ENCODE data around the gene HYAL1. TPM values are rescaled to one million over a fixed set of nuclear protein-coding genes. Genes with fewer than 3 reads are reported as not detected.

Gene HYAL1
- total and polyA plus RNA-seq, 2 donors, result 2.5 to 7.0 TPM

DNA sequence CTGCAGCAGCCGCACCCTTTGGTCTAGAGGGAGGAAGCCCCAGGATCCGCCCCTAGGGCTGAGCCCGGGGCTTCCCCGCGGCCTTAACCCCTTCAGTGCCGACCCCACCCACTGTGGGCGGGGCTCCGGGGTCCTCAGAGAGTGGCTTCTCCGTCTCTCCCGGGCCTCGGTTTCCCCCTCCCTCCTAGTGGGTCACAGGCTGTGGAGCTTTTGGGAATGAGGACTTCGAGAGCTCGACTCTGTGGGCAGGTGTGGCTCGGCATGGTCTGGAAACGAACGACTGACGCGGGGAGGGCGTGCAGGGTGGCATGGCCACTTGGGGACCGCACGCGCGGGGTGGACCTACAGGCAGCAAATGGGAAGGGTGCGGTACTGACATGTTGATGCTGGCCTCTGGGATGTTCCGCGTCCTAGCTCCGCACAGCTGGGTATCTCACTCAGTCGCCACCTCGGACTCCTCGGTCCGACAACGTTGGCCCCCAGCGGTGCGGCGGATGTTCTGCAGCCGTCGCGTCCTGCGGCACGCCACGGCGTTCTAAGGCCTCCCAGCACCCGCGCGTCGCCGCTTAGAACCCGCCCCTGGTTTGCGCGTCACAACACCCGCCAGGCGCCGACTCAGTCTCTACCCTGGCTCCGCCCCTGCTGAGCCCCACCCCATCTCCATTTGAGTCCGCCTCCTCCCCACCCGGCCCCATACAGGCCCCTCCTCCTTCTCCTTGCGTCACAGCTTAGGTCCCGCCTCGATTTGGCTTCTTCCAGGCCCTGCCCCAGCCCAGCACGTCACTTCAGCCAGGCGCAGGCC is 4.3 kb downstream of the HYAL1 start, which contains the start of the genes HYAL3 and NAA80:
Gene HYAL3, minus strand, starts transcription at position 570 of the 802 bp plus-strand sequence. CDS start 3,803 bp downstream, outside the sequence.
Gene NAA80, minus strand, starts transcription at position 570 of the 802 bp plus-strand sequence. CDS start 1,942 bp downstream, outside the sequence.
- peak; percentile 98 for DNase-seq (ENCODE audit: extremely low spot score)
- WGBS, result under 1% methylated on average over 61 of the region's 61 CpGs
- Histone ChIP-seq H3K27ac (ENCODE audit: low read depth) (peak within 1 kb of the TSS; percentile 82), H3K4me3 (ENCODE audit: low read depth, low read length) (peak within 1 kb of the TSS; percentile 52), H3K36me3 (ENCODE audit: insufficient read depth) (no peaks in the 10 kb centered on the region), H3K4me1 (ENCODE audit: insufficient read depth) (no peaks in the 10 kb centered on the region)

DNA sequence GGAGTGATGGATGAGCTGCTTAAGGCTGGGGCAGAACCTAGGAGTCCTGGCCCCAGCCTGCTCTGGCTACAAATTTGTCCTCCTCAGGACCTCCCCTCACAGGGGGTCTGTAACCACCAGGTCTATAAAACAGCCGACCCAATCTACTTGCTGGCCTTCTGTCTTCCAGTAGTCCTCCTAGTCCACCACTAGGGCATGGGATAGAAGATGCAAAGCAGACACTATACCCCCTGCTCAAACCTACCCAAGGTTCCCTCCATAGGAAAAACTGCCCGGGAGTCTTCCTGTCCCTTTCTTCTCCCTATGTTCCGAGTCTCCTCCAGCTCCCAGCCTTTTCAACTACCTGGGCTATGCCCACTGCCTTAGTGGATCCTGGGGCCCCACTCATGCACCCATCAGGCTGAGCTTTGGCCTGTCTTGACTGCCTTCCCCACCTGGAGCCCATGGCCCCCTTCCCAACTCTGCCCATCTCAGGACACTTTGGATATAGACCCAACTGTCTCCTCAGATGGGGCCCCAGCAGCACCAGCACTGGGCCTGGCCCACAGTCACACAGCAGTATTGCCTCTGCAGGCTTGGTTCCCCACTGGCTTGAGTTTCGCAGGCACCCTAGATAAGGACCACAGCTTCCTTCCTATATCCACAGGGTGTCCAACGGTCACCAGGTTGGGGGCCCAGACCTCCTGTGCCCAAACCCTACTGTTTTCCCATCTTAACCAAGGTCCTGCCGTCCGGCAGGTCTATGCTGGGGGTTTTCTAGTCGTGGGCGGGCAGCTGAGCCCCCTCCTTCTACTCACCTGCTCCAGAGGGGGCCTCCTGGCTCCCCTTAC is 5.3 kb downstream of the HYAL1 start:
- DNase-seq (ENCODE audit: extremely low spot score), result no peak

DNA sequence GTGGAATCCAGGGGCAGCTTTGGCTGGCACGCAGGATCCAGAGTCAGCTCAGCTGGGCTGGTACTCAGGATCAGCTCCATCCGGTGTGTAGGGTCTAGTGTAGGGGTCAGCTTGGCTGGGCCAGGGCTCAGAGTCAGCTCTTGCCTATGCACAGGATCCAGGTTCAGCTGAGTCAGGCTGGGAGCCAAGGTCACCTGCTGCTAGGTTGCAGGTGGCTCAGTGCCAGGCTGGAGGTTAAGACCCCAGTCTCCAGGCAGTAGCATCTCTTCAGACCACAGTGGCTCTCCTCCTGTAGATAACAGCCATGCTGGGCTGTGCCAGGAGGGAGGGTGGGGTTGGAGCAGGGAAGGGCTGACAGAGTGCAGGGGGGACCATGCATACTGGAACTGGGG is 6.0 kb downstream of the HYAL1 start:
- H3K4me1 ChIP-seq (ENCODE audit: insufficient read depth), result no peaks in the 10 kb centered on the region
- 87% methylated on average over 2 of the region's 2 CpGs for WGBS
- no peak for DNase-seq (ENCODE audit: extremely low spot score)

More for the DNA sequence above, 5.3 kb downstream of the HYAL1 start:
- peak overlapping the region; percentile 52 for H3K4me3 ChIP-seq (ENCODE audit: low read depth, low read length)
- peak overlapping the region; percentile 82 for H3K27ac ChIP-seq (ENCODE audit: low read depth)
- H3K36me3 ChIP-seq (ENCODE audit: insufficient read depth), result no peaks in the 10 kb centered on the region
- H3K4me1 ChIP-seq (ENCODE audit: insufficient read depth), result no peaks in the 10 kb centered on the region
- 45% methylated on average over 9 of the region's 9 CpGs for WGBS

DNA sequence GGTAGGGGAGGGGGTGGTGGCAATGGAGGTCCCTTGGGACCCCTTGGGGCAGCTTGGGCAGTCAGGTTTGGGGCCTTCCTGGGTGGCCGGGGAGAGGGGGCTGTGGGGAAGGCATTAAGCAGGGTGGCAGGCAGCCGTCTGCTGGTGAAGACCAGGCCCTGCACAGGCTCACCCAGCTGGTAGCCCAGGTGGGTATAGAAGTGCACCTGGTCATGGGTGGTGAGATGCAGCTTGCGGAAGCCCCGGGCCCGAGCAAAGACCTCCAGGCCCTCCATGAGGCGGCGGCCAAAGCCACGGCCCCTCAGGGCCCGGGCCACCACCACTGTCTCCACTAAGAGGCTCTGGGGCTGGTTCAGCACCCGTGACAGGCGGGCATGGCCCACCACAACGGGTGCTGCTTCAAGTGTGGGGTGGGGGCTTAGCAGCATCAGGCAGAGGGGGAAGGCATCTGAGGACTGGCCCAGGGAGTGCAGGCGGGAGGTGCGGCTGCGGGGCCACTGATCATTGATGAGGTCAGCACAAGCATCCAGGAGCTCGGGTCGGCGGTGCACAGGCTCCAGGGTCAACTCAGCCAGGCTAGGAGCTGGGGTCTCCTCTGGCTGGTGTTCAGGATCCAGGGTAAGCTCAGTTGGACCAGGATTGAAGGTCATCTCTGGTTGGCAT is 6.5 kb downstream of the HYAL1 start:
- no peak overlapping the region for H3K4me3 ChIP-seq (ENCODE audit: low read depth, low read length)
- no peaks in the 10 kb centered on the region for H3K4me1 ChIP-seq (ENCODE audit: insufficient read depth)
- DNase-seq (ENCODE audit: extremely low spot score), result no peak
- H3K36me3 ChIP-seq (ENCODE audit: insufficient read depth), result no peaks in the 10 kb centered on the region
- 92% methylated on average over 18 of the region's 18 CpGs for WGBS
- H3K27ac ChIP-seq (ENCODE audit: low read depth), result no peak overlapping the region

More for the DNA sequence above, 6.0 kb downstream of the HYAL1 start:
- no peaks in the 10 kb centered on the region for H3K36me3 ChIP-seq (ENCODE audit: insufficient read depth)
- no peak overlapping the region for H3K4me3 ChIP-seq (ENCODE audit: low read depth, low read length)
- no peak overlapping the region for H3K27ac ChIP-seq (ENCODE audit: low read depth)

GRCh38 chr3:50295553-50296431 is 7.6 kb downstream of the HYAL1 start:
- 83% methylated on average over 8 of the region's 8 CpGs for WGBS
- Histone ChIP-seq H3K4me3 (ENCODE audit: low read depth, low read length) (no peak overlapping the region), H3K4me1 (ENCODE audit: insufficient read depth) (no peaks in the 10 kb centered on the region), H3K36me3 (ENCODE audit: insufficient read depth) (no peaks in the 10 kb centered on the region), H3K27ac (ENCODE audit: low read depth) (no peak overlapping the region)
- DNase-seq (ENCODE audit: extremely low spot score), result no peak

- H3K4me3 ChIP-seq (ENCODE audit: low read depth, low read length), result no peak overlapping the region
- 89% methylated on average over 22 of the region's 22 CpGs for WGBS
- H3K27ac ChIP-seq (ENCODE audit: low read depth), result no peak overlapping the region
- no peaks in the 10 kb centered on the region for H3K4me1 ChIP-seq (ENCODE audit: insufficient read depth)
- no peaks in the 10 kb centered on the region for H3K36me3 ChIP-seq (ENCODE audit: insufficient read depth)
- no peak for DNase-seq (ENCODE audit: extremely low spot score)
These were observed 8.6 kb downstream of the HYAL1 start for GRCh38 chr3:50294492-50295403.

DNA sequence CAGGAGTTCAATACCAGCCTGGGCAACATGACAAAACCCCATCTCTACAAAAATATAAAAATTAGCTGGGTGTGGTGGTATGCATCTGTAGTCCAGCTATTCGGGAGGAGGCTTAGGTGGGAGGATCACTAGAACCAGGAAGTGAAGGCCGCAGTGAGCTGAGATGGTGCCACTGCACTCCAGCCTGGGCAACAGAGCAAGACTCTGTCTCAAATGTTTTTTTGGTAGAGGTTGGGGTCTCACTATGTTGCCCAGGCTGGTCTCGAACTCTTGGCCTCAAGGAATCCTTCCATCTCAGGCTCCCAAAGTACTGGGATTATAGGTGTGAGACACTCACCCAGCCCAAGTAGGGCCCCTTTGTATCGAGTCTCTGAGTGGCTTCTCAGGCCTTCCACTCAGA is 9.3 kb downstream of the HYAL1 start:
- WGBS, result 88% methylated on average over 4 of the region's 4 CpGs
- DNase-seq (ENCODE audit: extremely low spot score), result no peak
- no peaks in the 10 kb centered on the region for H3K36me3 ChIP-seq (ENCODE audit: insufficient read depth)
- H3K4me1 ChIP-seq (ENCODE audit: insufficient read depth), result no peaks in the 10 kb centered on the region
- no peak overlapping the region for H3K27ac ChIP-seq (ENCODE audit: low read depth)
- no peak overlapping the region for H3K4me3 ChIP-seq (ENCODE audit: low read depth, low read length)

DNA sequence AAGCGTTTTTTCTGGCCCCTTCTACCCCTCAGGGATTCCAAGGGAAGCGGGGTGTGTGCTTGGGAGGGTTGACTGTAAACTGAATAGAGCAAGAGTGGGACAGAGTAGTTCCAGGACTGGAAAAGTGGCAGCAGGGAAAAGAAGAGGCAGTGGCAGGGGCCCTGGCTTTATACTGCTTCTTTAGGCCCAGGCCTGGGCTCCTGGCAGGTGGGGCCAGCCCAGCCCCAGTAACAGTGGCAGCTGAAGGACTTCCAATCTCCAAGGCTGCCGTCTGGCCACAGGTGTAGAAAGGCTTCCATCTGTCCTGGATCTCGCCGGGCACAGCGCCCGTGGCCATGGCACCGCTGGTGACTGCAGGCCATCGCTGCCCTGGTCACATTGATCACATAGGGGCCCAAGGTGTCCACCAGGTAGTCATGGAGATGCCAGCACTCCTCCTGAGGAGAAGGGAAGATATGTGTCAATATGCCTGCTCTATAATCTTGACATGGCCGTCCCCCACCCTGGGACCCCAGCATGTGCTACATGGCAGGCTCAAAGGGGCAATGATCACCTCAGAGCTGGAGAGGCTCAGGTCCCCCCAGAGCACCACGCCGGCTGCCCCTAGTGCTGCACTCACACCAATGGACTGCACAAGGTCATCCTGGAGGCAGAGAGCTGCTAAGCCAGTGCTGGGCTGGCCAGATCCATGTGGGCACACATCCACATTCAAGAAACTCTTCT is 10.1 kb downstream of the HYAL1 start:
- H3K4me1 ChIP-seq (ENCODE audit: insufficient read depth), result no peaks in the 10 kb centered on the region
- WGBS, result 74% methylated on average over 12 of the region's 12 CpGs
- DNase-seq (ENCODE audit: extremely low spot score), result no peak
- H3K27ac ChIP-seq (ENCODE audit: low read depth), result no peak overlapping the region
- H3K4me3 ChIP-seq (ENCODE audit: low read depth, low read length), result no peak overlapping the region
- H3K36me3 ChIP-seq (ENCODE audit: insufficient read depth), result no peaks in the 10 kb centered on the region

GRCh38 chr3:50292159-50293078 is 11.0 kb downstream of the HYAL1 start, which contains the start of gene IFRD2:
Gene IFRD2 (minus strand): TSS chr3:50292429. CDS start chr3:50292274, 155 bp downstream.
- WGBS, result 1% methylated on average over 67 of the region's 67 CpGs
- peak; percentile 92 for DNase-seq (ENCODE audit: extremely low spot score)
- Histone ChIP-seq H3K4me3 (ENCODE audit: low read depth, low read length) (peak within 1 kb of the TSS; percentile 87), H3K27ac (ENCODE audit: low read depth) (no peak within 1 kb of the TSS), H3K4me1 (ENCODE audit: insufficient read depth) (no peaks in the 10 kb centered on the region), H3K36me3 (ENCODE audit: insufficient read depth) (no peaks in the 10 kb centered on the region)

DNA sequence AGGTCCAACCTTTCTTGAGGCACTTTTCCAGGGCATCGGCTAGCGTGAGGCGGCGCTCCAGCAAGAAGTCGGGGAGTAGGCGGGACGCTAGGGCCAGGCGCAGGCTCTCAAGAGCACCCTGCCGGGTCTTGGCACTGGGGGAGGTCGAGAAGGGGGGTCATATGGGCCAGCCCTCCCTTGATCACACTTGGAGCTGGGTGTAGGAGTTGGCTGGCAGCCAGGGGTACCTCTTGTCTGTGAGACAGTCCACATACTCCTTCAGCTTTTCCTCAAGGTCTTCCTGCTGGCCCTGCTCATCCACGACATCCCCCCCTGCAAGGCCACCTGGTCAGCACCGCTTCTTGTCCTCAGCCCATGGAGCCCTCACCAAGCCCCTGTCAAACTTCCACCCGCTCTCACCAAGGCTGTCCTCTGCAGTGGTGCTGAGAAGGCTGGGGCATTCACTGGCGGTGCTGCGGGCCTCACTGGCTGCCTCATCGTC is 13.2 kb downstream of the HYAL1 start:
- H3K4me1 ChIP-seq (ENCODE audit: insufficient read depth), result no peaks in the 10 kb centered on the region
- H3K36me3 ChIP-seq (ENCODE audit: insufficient read depth), result no peaks in the 10 kb centered on the region
- whole genome bisulfite sequencing, result 94% methylated on average over 16 of the region's 16 CpGs
- DNase-seq (ENCODE audit: extremely low spot score), result no peak
- no peak overlapping the region for H3K27ac ChIP-seq (ENCODE audit: low read depth)
- no peak overlapping the region for H3K4me3 ChIP-seq (ENCODE audit: low read depth, low read length)

All from urinary bladder (tissue), 4 donors.